ENCODE measurements around the gene POLN.

Gene POLN

GRCh38 chr4:2074588-2074987, 167.3 kb downstream of the POLN start:
- H3K9me3 ChIP-seq (ENCODE audit: control insufficient read depth in 5 of 5, low read length in 5 of 5) = no peaks in the 10 kb centered on the region
- peaks cover 0 to 2% (median 0%) of the 10 kb centered on the region in 5 donors for H3K36me3 ChIP-seq (ENCODE audit: control insufficient read depth in 5 of 5, insufficient read depth in 5 of 5, low read length in 5 of 5)
- peaks cover 0 to 11% (median 9%) of the 10 kb centered on the region in 5 donors for H3K4me1 ChIP-seq (ENCODE audit: control insufficient read depth in 5 of 5, insufficient read depth in 5 of 5, low read length in 5 of 5)
- no peaks in the 10 kb centered on the region for H3K27me3 ChIP-seq (ENCODE audit: control insufficient read depth in 5 of 5, insufficient read depth in 4 of 5, low read length in 5 of 5)
- H3K4me3 ChIP-seq (ENCODE audit: low read depth in 1 of 5, low read length in 5 of 5) = no peak overlapping the region
- H3K27ac ChIP-seq (ENCODE audit: low read depth, low read length) = no peak overlapping the region
- no peak overlapping the region for H3K9ac ChIP-seq (ENCODE audit: low read length in 5 of 5)

GRCh38 chr4:2073808-2074481, 168.0 kb downstream of the POLN start:
- H3K27ac ChIP-seq (ENCODE audit: low read depth, low read length) = no peak overlapping the region
- H3K9ac ChIP-seq (ENCODE audit: low read length in 5 of 5) = no peak overlapping the region
- H3K4me1 ChIP-seq (ENCODE audit: control insufficient read depth in 5 of 5, insufficient read depth in 5 of 5, low read length in 5 of 5) = peaks cover 0 to 11% (median 9%) of the 10 kb centered on the region in 5 donors
- no peaks in the 10 kb centered on the region for H3K9me3 ChIP-seq (ENCODE audit: control insufficient read depth in 5 of 5, low read length in 5 of 5)
- no peak overlapping the region for H3K4me3 ChIP-seq (ENCODE audit: low read depth in 1 of 5, low read length in 5 of 5)
- peaks cover 0 to 2% (median 0%) of the 10 kb centered on the region in 5 donors for H3K36me3 ChIP-seq (ENCODE audit: control insufficient read depth in 5 of 5, insufficient read depth in 5 of 5, low read length in 5 of 5)
- no peaks in the 10 kb centered on the region for H3K27me3 ChIP-seq (ENCODE audit: control insufficient read depth in 5 of 5, insufficient read depth in 4 of 5, low read length in 5 of 5)

GRCh38 chr4:2072971-2073807, 168.7 kb downstream of the POLN start:
- Histone ChIP-seq H3K27me3 (ENCODE audit: control insufficient read depth in 5 of 5, insufficient read depth in 4 of 5, low read length in 5 of 5) (no peaks in the 10 kb centered on the region), H3K4me1 (ENCODE audit: control insufficient read depth in 5 of 5, insufficient read depth in 5 of 5, low read length in 5 of 5) (peaks cover under 1 to 16% (median 12%) of the 10 kb centered on the region in 5 donors), H3K9me3 (ENCODE audit: control insufficient read depth in 5 of 5, low read length in 5 of 5) (no peaks in the 10 kb centered on the region), H3K4me3 (ENCODE audit: low read depth in 1 of 5, low read length in 5 of 5) (no peak overlapping the region), H3K27ac (ENCODE audit: low read depth, low read length) (no peak overlapping the region), H3K9ac (ENCODE audit: low read length in 5 of 5) (no peak overlapping the region), H3K36me3 (ENCODE audit: control insufficient read depth in 5 of 5, insufficient read depth in 5 of 5, low read length in 5 of 5) (peaks cover 0 to 2% (median 0%) of the 10 kb centered on the region in 5 donors)

GRCh38 chr4:2071912-2072867, 169.7 kb downstream of the POLN start:
- no peak overlapping the region for H3K9ac ChIP-seq (ENCODE audit: low read length in 5 of 5)
- H3K27ac ChIP-seq (ENCODE audit: low read depth, low read length) = no peak overlapping the region
- H3K27me3 ChIP-seq (ENCODE audit: control insufficient read depth in 5 of 5, insufficient read depth in 4 of 5, low read length in 5 of 5) = no peaks in the 10 kb centered on the region
- no peaks in the 10 kb centered on the region for H3K36me3 ChIP-seq (ENCODE audit: control insufficient read depth in 5 of 5, insufficient read depth in 5 of 5, low read length in 5 of 5)
- H3K4me3 ChIP-seq (ENCODE audit: low read depth in 1 of 5, low read length in 5 of 5) = no peak overlapping the region
- H3K9me3 ChIP-seq (ENCODE audit: control insufficient read depth in 5 of 5, low read length in 5 of 5) = no peaks in the 10 kb centered on the region
- peaks cover 3 to 26% (median 22%) of the 10 kb centered on the region in 5 donors for H3K4me1 ChIP-seq (ENCODE audit: control insufficient read depth in 5 of 5, insufficient read depth in 5 of 5, low read length in 5 of 5)

GRCh38 chr4:2071252-2071911, 170.5 kb downstream of the POLN start:
- Histone ChIP-seq H3K4me1 (ENCODE audit: control insufficient read depth in 5 of 5, insufficient read depth in 5 of 5, low read length in 5 of 5) (peaks cover 3 to 34% (median 30%) of the 10 kb centered on the region in 5 donors), H3K9ac (ENCODE audit: low read length in 5 of 5) (no peak overlapping the region), H3K9me3 (ENCODE audit: control insufficient read depth in 5 of 5, low read length in 5 of 5) (no peaks in the 10 kb centered on the region), H3K36me3 (ENCODE audit: control insufficient read depth in 5 of 5, insufficient read depth in 5 of 5, low read length in 5 of 5) (no peaks in the 10 kb centered on the region), H3K27ac (ENCODE audit: low read depth, low read length) (no peak overlapping the region), H3K4me3 (ENCODE audit: low read depth in 1 of 5, low read length in 5 of 5) (no peak overlapping the region), H3K27me3 (ENCODE audit: control insufficient read depth in 5 of 5, insufficient read depth in 4 of 5, low read length in 5 of 5) (peaks cover 0 to under 1% (median 0%) of the 10 kb centered on the region in 5 donors)

- Histone ChIP-seq H3K4me1 (ENCODE audit: control insufficient read depth in 5 of 5, insufficient read depth in 5 of 5, low read length in 5 of 5) (peaks cover 3 to 42% (median 37%) of the 10 kb centered on the region in 5 donors), H3K9ac (ENCODE audit: low read length in 5 of 5) (no peak overlapping the region), H3K36me3 (ENCODE audit: control insufficient read depth in 5 of 5, insufficient read depth in 5 of 5, low read length in 5 of 5) (no peaks in the 10 kb centered on the region), H3K27ac (ENCODE audit: low read depth, low read length) (no peak overlapping the region), H3K27me3 (ENCODE audit: control insufficient read depth in 5 of 5, insufficient read depth in 4 of 5, low read length in 5 of 5) (peaks cover 0 to 4% (median 0%) of the 10 kb centered on the region in 5 donors), H3K9me3 (ENCODE audit: control insufficient read depth in 5 of 5, low read length in 5 of 5) (no peaks in the 10 kb centered on the region), H3K4me3 (ENCODE audit: low read depth in 1 of 5, low read length in 5 of 5) (no peak overlapping the region)
These were observed 171.3 kb downstream of the POLN start for GRCh38 chr4:2070421-2071251.

GRCh38 chr4:2069986-2070385, 171.9 kb downstream of the POLN start:
- H3K4me1 ChIP-seq (ENCODE audit: control insufficient read depth in 5 of 5, insufficient read depth in 5 of 5, low read length in 5 of 5) = peaks cover 3 to 47% (median 40%) of the 10 kb centered on the region in 5 donors
- H3K27me3 ChIP-seq (ENCODE audit: control insufficient read depth in 5 of 5, insufficient read depth in 4 of 5, low read length in 5 of 5) = peaks cover 0 to 4% (median 0%) of the 10 kb centered on the region in 5 donors
- no peak overlapping the region for H3K9ac ChIP-seq (ENCODE audit: low read length in 5 of 5)
- H3K27ac ChIP-seq (ENCODE audit: low read depth, low read length) = no peak overlapping the region
- no peaks in the 10 kb centered on the region for H3K36me3 ChIP-seq (ENCODE audit: control insufficient read depth in 5 of 5, insufficient read depth in 5 of 5, low read length in 5 of 5)
- H3K4me3 ChIP-seq (ENCODE audit: low read depth in 1 of 5, low read length in 5 of 5) = no peak overlapping the region
- no peaks in the 10 kb centered on the region for H3K9me3 ChIP-seq (ENCODE audit: control insufficient read depth in 5 of 5, low read length in 5 of 5)

GRCh38 chr4:2069161-2069971, 172.6 kb downstream of the POLN start:
- no peak overlapping the region for H3K27ac ChIP-seq (ENCODE audit: low read depth, low read length)
- H3K9ac ChIP-seq (ENCODE audit: low read length in 5 of 5) = no peak overlapping the region
- peaks cover 3 to 54% (median 40%) of the 10 kb centered on the region in 5 donors for H3K4me1 ChIP-seq (ENCODE audit: control insufficient read depth in 5 of 5, insufficient read depth in 5 of 5, low read length in 5 of 5)
- H3K36me3 ChIP-seq (ENCODE audit: control insufficient read depth in 5 of 5, insufficient read depth in 5 of 5, low read length in 5 of 5) = peaks cover 0 to 3% (median 0%) of the 10 kb centered on the region in 5 donors
- H3K27me3 ChIP-seq (ENCODE audit: control insufficient read depth in 5 of 5, insufficient read depth in 4 of 5, low read length in 5 of 5) = peaks cover 0 to 4% (median 0%) of the 10 kb centered on the region in 5 donors
- H3K4me3 ChIP-seq (ENCODE audit: low read depth in 1 of 5, low read length in 5 of 5) = no peak overlapping the region
- H3K9me3 ChIP-seq (ENCODE audit: control insufficient read depth in 5 of 5, low read length in 5 of 5) = no peaks in the 10 kb centered on the region
